Measurements from ENCODE around the gene AKR1B15.

AKR1B15 gene

GRCh38 chr7:134599371-134599770 is 50.5 kb downstream of the AKR1B15 start:
- DNase-seq = peak; percentile 23 to 89 (median 68)
- intact Hi-C loops (cut with DNase I) = no loop called here

- intact Hi-C loops (cut with DNase I) = loop anchor here (10.0 kb wide), 1 partner anchor 57 kb away; the partner anchor contains the start of gene AKR1B15
- no peak for DNase-seq
These were observed 52.5 kb downstream of the AKR1B15 start for GRCh38 chr7:134601459-134601858.

GRCh38 chr7:134602881-134603451 is 54.1 kb downstream of the AKR1B15 start:
- intact Hi-C loops (cut with DNase I) = loop anchor here (10.0 kb wide), 1 partner anchor 58 kb away; the partner anchor contains the start of gene AKR1B15

GRCh38 chr7:134605978-134606923 is 57.3 kb downstream of the AKR1B15 start:
- peak; percentile 23 to 93 (median 76) for DNase-seq
- intact Hi-C loops (cut with DNase I) = loop anchor here (5.0 to 10.0 kb wide), 3 partner anchors 61 to 174 kb away; partner anchors contain the start of gene AKR1B15

More at GRCh38 chr7:134602881-134603451, 54.1 kb downstream of the AKR1B15 start:
- peak in 14 of 42 donors; percentile 10 to 54 (median 34) for DNase-seq

- intact Hi-C loops (cut with DNase I) = no loop called here
- DNase-seq = no peak
These were observed 62.8 kb downstream of the AKR1B15 start for GRCh38 chr7:134611611-134612151.

GRCh38 chr7:134612197-134612596 is 63.3 kb downstream of the AKR1B15 start:
- no peak for DNase-seq
- intact Hi-C loops (cut with DNase I) = no loop called here

GRCh38 chr7:134613623-134614347 is 64.9 kb downstream of the AKR1B15 start:
- no peak for DNase-seq
- intact Hi-C loops (cut with DNase I) = no loop called here

GRCh38 chr7:134616611-134617010 is 67.7 kb downstream of the AKR1B15 start:
- DNase-seq = no peak
- intact Hi-C loops (cut with DNase I) = no loop called here

- peak in 1 of 42 donors; percentile 13 for DNase-seq
- intact Hi-C loops (cut with DNase I) = no loop called here
These were observed 70.0 kb downstream of the AKR1B15 start for GRCh38 chr7:134618756-134619530.

GRCh38 chr7:134619627-134620331 is 70.9 kb downstream of the AKR1B15 start:
- intact Hi-C loops (cut with DNase I) = no loop called here
- DNase-seq = peak in 2 of 42 donors; percentile 10 to 37

- no peak for DNase-seq
- intact Hi-C loops (cut with DNase I) = no loop called here
These were observed 73.5 kb downstream of the AKR1B15 start for GRCh38 chr7:134622303-134622995.

- intact Hi-C loops (cut with DNase I) = no loop called here
- DNase-seq = no peak
These were observed 74.3 kb downstream of the AKR1B15 start for GRCh38 chr7:134623193-134623592.

- DNase-seq = no peak
- intact Hi-C loops (cut with DNase I) = no loop called here
These were observed 76.6 kb downstream of the AKR1B15 start for GRCh38 chr7:134625550-134625949.

GRCh38 chr7:134627109-134627774 is 78.3 kb downstream of the AKR1B15 start:
- intact Hi-C loops (cut with DNase I) = no loop called here
- no peak for DNase-seq

GRCh38 chr7:134627775-134628153 is 78.9 kb downstream of the AKR1B15 start:
- intact Hi-C loops (cut with DNase I) = no loop called here
- no peak for DNase-seq

GRCh38 chr7:134629445-134629844 is 80.5 kb downstream of the AKR1B15 start:
- DNase-seq = no peak
- intact Hi-C loops (cut with DNase I) = no loop called here

Data from head of caudate nucleus (tissue), 42 donors.